Natural killer cell (primary cell): ENCODE data around the gene SV2C. TPM values are rescaled to one million over a fixed set of nuclear protein-coding genes. Genes with fewer than 3 reads are reported as not detected.
A peak's percentile ranks its signal among the peaks of the same experiment; 100 is the strongest.
"Not testable (repeated sequence)": the region's sequence is repeated elsewhere in the genome, so short reads cannot be mapped to it uniquely, and the experiment has no call there.

Experiments used
- ATAC-seq, 3 donors: fragments of 150-1000 bp in 2 of 3; fragments of 200-7000 bp in 1 of 3; cut with Tn5 transposase; 1 replicate in 1 of 3; 2 replicates in 2 of 3; pipeline ENCODE4 v1.10.0; 2021; ENCODE audit warnings: mild to moderate bottlenecking in 2 of 3, moderate library complexity in 2 of 3
- DNase-seq, 2 donors: peaks; one replicate each; pipeline versions ENCODE4 v3.0.0 to v3.0.0-alpha.2; 2013 to 2021; ENCODE audit warnings: mixed read lengths in 1 of 2
- H3K27ac ChIP-seq: one replicate; pipeline ENCODE4 v1.5.1; 2013; ENCODE audit warnings: mild to moderate bottlenecking, low read length
- H3K27me3 ChIP-seq: one replicate; pipeline ENCODE4 v1.6.1; 2013; ENCODE audit warnings: low read length; ENCODE audit not compliant: control insufficient read depth, insufficient read depth
- H3K36me3 ChIP-seq: one replicate; pipeline ENCODE4 v1.6.1; 2013; ENCODE audit warnings: low read length; ENCODE audit not compliant: control insufficient read depth, insufficient read depth
- H3K4me1 ChIP-seq: one replicate; pipeline ENCODE4 v1.6.1; 2013; ENCODE audit warnings: low read length; ENCODE audit not compliant: control insufficient read depth, insufficient read depth
- H3K4me3 ChIP-seq: one replicate; pipeline ENCODE4 v1.5.1; 2013; ENCODE audit warnings: low read length
- H3K9me3 ChIP-seq: one replicate; pipeline ENCODE4 v1.6.1; 2013; ENCODE audit warnings: low read length; ENCODE audit not compliant: control insufficient read depth, insufficient read depth
- H3K27ac Mint-ChIP-seq, 2 donors: one replicate each; pipeline ENCODE4 v1.8.0; 2022; ENCODE audit warnings: mild to moderate bottlenecking in 2 of 2, mixed read lengths in 2 of 2, moderate library complexity in 1 of 2
- H3K27me3 Mint-ChIP-seq, 2 donors: one replicate each; pipeline ENCODE4 v1.8.0; 2022; ENCODE audit warnings: low read depth in 2 of 2, mixed read lengths in 2 of 2
- H3K36me3 Mint-ChIP-seq: one replicate; pipeline ENCODE4 v1.8.0; 2022; ENCODE audit warnings: mixed read lengths
- H3K4me1 Mint-ChIP-seq, 2 donors: one replicate each; pipeline ENCODE4 v1.8.0; 2022; ENCODE audit warnings: mixed read lengths in 2 of 2
- H3K4me3 Mint-ChIP-seq: one replicate; pipeline ENCODE4 v1.8.0; 2022; ENCODE audit warnings: mild to moderate bottlenecking, moderate library complexity, mixed read lengths
- H3K9me3 Mint-ChIP-seq, 2 donors: one replicate each; pipeline ENCODE4 v1.8.0; 2022; ENCODE audit warnings: mixed read lengths in 2 of 2
- WGBS: methylation state at CpG from one replicate; pipeline ENCODE4 v1.1.7; 2013; ENCODE audit warnings: missing lambda C conversion rate; ENCODE audit not compliant: insufficient coverage; 5-methylcytosine and 5-hydroxymethylcytosine counted together
- intact Hi-C: fragments of 100-400 bp; cut with micrococcal nuclease; formaldehyde crosslinking; loops from one replicate; pipeline ENCODE4 v1.14.2; 2022
- total RNA-seq, 4 donors: library from RNA; stranded (reverse); fragments of 120-200 nt in 1 of 4; gene quantifications; one replicate each; pipeline versions ENCODE4 v1.2.3 to v1.2.4, GENCODE V29; 2013 to 2022
- TF ChIP-seq, protein P1 (sequence below): fragments of 200-600 bp; IDR thresholded peaks from one replicate; pipeline ENCODE4 v1.8.0; 2022; ENCODE audit warnings: antibody characterized with exemption

The SV2C gene
- total RNA-seq, result not detected
- total RNA-seq (2013), result 0.02 TPM

GRCh38 chr5:76082772-76083554 lies at the start of gene SV2C:
TSS of gene SV2C (plus strand) at chr5:76083383. CDS start at chr5:76131751, 48,368 bp downstream.
- intact Hi-C loops, result no loop called here
- H3K36me3 ChIP-seq, result no peaks in the 10 kb centered on the region
- Mint-ChIP-seq H3K4me3 (peak within 1 kb of the TSS; percentile 69), H3K27me3 (peaks cover 77 to 86% of the 10 kb centered on the region in 2 donors), H3K4me1 (peaks cover 7 to 27% of the 10 kb centered on the region in 2 donors), H3K27ac (no peak within 1 kb of the TSS), H3K36me3 (no peaks in the 10 kb centered on the region), H3K9me3 (no peaks in the 10 kb centered on the region)
- DNase-seq (peak in 1 of 2 donors; percentile 28), ATAC-seq (peak in 2 of 3 donors; percentile 38 to 42)
- H3K4me1 ChIP-seq, result peaks cover 30% of the 10 kb centered on the region
- no peak within 1 kb of the TSS for H3K27ac ChIP-seq
- H3K9me3 ChIP-seq, result no peaks in the 10 kb centered on the region
- no peak within 1 kb of the TSS for H3K4me3 ChIP-seq
- under 1% methylated on average over 63 of the region's 63 CpGs for WGBS
- peaks cover 30% of the 10 kb centered on the region for H3K27me3 ChIP-seq
- TF ChIP-seq, protein P1, sequence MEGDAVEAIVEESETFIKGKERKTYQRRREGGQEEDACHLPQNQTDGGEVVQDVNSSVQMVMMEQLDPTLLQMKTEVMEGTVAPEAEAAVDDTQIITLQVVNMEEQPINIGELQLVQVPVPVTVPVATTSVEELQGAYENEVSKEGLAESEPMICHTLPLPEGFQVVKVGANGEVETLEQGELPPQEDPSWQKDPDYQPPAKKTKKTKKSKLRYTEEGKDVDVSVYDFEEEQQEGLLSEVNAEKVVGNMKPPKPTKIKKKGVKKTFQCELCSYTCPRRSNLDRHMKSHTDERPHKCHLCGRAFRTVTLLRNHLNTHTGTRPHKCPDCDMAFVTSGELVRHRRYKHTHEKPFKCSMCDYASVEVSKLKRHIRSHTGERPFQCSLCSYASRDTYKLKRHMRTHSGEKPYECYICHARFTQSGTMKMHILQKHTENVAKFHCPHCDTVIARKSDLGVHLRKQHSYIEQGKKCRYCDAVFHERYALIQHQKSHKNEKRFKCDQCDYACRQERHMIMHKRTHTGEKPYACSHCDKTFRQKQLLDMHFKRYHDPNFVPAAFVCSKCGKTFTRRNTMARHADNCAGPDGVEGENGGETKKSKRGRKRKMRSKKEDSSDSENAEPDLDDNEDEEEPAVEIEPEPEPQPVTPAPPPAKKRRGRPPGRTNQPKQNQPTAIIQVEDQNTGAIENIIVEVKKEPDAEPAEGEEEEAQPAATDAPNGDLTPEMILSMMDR, result no peak

DNA sequence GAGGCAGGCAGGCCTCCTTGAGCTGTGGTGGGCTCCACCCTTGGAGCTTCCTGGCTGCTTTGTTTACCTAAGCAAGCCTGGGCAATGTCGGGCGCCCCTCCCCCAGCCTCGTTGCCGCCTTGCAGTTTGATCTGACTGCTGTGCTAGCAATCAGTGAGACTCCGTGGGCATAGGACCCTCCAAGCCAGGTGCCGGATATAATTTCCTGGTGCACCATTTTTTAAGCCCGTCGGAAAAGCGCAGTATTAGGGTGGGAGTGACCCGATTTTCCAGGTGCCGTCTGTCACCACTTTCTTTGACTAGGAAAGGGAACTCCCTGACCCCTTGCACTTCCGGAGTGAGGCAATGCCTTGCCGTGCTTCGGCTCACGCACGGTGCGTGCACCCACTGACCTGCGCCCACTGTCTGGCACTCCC lies 45.4 kb upstream of the SV2C start:
- ATAC-seq, intact Hi-C loops, H3K27ac Mint-ChIP-seq, H3K9me3 ChIP-seq, H3K4me1 ChIP-seq, H3K27me3 ChIP-seq, H3K9me3 Mint-ChIP-seq, H3K36me3 ChIP-seq, H3K4me3 ChIP-seq, H3K4me1 Mint-ChIP-seq, H3K27ac ChIP-seq, H3K36me3 Mint-ChIP-seq: not testable (repeated sequence)
- Mint-ChIP-seq H3K27me3 (peaks cover 22 to 38% of the 10 kb centered on the region in 2 donors), H3K4me3 (peak overlapping the region; percentile 1)
- WGBS, result 19% methylated on average over 18 of the region's 18 CpGs
- DNase-seq, result peak in 1 of 2 donors; percentile 5

DNA sequence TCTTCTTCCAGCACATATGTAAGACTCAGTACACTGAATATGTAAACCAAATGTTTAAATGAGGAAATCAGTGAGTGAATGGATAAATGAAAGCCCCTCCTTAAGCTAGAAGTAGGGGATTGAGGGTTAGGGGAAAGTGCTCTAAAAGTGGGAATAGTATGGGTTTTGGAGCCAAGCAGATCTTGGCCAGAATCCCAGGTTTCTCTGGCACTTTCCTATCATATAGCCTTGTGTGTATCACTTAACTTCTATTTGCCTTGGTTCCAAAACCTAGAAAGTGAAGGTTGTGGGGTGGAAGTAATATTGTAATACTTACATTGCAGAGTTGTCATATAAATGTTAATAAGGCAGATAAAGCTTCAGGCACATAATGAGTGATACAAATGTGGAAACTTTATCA lies 45.0 kb upstream of the SV2C start:
- ATAC-seq (no peak), DNase-seq (no peak)
- Histone ChIP-seq H3K4me1 (no peaks in the 10 kb centered on the region), H3K27me3 (peaks cover 5% of the 10 kb centered on the region), H3K27ac (no peak overlapping the region), H3K36me3 (no peaks in the 10 kb centered on the region), H3K9me3 (no peaks in the 10 kb centered on the region), H3K4me3 (no peak overlapping the region)
- Mint-ChIP-seq H3K4me3 (peak overlapping the region; percentile 1), H3K27me3 (peaks cover 26 to 43% of the 10 kb centered on the region in 2 donors), H3K27ac (no peak overlapping the region), H3K9me3 (peaks cover 0 to 2% of the 10 kb centered on the region in 2 donors), H3K4me1 (peaks cover 0 to 7% of the 10 kb centered on the region in 2 donors), H3K36me3 (peaks cover 9% of the 10 kb centered on the region)
- TF ChIP-seq, protein P1, result no peak
- intact Hi-C loops, result no loop called here

DNA sequence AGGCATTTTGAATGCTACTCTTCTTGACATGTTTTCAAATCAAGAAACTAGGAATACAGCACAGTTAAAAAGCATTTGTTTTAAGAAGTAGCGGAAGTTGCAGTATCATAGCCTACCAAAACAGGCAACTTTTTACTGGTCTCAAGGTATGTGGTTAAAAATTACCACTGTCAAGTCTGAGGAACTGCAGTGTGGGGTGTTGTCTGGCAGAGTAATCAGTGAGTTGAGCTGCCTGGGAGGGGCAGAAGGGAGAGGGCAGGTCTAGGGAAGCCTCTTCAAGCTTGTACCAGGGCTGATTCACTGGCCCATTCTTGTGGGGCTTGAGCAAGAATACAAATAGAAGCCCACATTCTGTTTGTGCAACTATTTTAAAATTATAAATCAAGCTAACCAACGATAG lies 42.4 kb upstream of the SV2C start:
- DNase-seq, result no peak
- H3K4me3 ChIP-seq, result no peak overlapping the region
- no peaks in the 10 kb centered on the region for H3K9me3 ChIP-seq
- Mint-ChIP-seq H3K36me3 (no peaks in the 10 kb centered on the region), H3K4me3 (no peak overlapping the region), H3K27me3 (peaks cover 30 to 53% of the 10 kb centered on the region in 2 donors), H3K9me3 (no peaks in the 10 kb centered on the region), H3K27ac (no peak overlapping the region), H3K4me1 (peaks cover 0 to 7% of the 10 kb centered on the region in 2 donors)
- H3K27me3 ChIP-seq, result peaks cover 5% of the 10 kb centered on the region
- no peak overlapping the region for H3K27ac ChIP-seq
- no peaks in the 10 kb centered on the region for H3K4me1 ChIP-seq
- WGBS, result 80% methylated on average over 2 of the region's 2 CpGs
- intact Hi-C loops, result no loop called here
- H3K36me3 ChIP-seq, result no peaks in the 10 kb centered on the region
- TF ChIP-seq, protein P1, result no peak
- ATAC-seq, result peak in 1 of 3 donors; percentile 48
